ENCODE measurements around the gene SLC6A1. TPM values are rescaled to one million over a fixed set of nuclear protein-coding genes. Genes with fewer than 3 reads are reported as not detected.

The SLC6A1 gene
- total and polyA plus RNA-seq, 3 donors from 2014 or later = 13.9 to 14.7 (median 14.4) TPM

GRCh38 chr3:10988001-10988665, 4.4 kb upstream of the SLC6A1 start:
- 92 to 94% methylated on average over 9 of the region's 9 CpGs for WGBS, 2 donors
- H3K36me3 ChIP-seq (ENCODE audit: low read depth, missing control alignments) = no peaks in the 10 kb centered on the region
- peaks cover 4% of the 10 kb centered on the region for H3K4me1 ChIP-seq
- no peaks in the 10 kb centered on the region for H3K9me3 ChIP-seq
- TF ChIP-seq, protein P1, sequence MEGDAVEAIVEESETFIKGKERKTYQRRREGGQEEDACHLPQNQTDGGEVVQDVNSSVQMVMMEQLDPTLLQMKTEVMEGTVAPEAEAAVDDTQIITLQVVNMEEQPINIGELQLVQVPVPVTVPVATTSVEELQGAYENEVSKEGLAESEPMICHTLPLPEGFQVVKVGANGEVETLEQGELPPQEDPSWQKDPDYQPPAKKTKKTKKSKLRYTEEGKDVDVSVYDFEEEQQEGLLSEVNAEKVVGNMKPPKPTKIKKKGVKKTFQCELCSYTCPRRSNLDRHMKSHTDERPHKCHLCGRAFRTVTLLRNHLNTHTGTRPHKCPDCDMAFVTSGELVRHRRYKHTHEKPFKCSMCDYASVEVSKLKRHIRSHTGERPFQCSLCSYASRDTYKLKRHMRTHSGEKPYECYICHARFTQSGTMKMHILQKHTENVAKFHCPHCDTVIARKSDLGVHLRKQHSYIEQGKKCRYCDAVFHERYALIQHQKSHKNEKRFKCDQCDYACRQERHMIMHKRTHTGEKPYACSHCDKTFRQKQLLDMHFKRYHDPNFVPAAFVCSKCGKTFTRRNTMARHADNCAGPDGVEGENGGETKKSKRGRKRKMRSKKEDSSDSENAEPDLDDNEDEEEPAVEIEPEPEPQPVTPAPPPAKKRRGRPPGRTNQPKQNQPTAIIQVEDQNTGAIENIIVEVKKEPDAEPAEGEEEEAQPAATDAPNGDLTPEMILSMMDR (IDR thresholded peaks at IDR 0.05) = no peak
- TF ChIP-seq POLR2A (IDR thresholded peaks at IDR 0.05) = no peak
- H3K27me3 ChIP-seq = no peaks in the 10 kb centered on the region
- H3K27ac ChIP-seq = no peak overlapping the region
- no peak for DNase-seq
- intact Hi-C loops (cut with DNase I; ENCODE audit: low total_unique reads) = no loop called here
- no peak overlapping the region for H3K4me3 ChIP-seq

GRCh38 chr3:10988991-10989484, 3.5 kb upstream of the SLC6A1 start:
- no peaks in the 10 kb centered on the region for H3K9me3 ChIP-seq
- H3K36me3 ChIP-seq (ENCODE audit: low read depth, missing control alignments) = no peaks in the 10 kb centered on the region
- WGBS, 2 donors = 86 to 91% methylated on average over 7 of the region's 7 CpGs
- DNase-seq = no peak
- no peak overlapping the region for H3K4me3 ChIP-seq
- TF ChIP-seq, protein P1 (IDR thresholded peaks at IDR 0.05) = no peak
- H3K4me1 ChIP-seq = peaks cover 8% of the 10 kb centered on the region
- H3K27ac ChIP-seq = no peak overlapping the region
- intact Hi-C loops (cut with DNase I; ENCODE audit: low total_unique reads) = no loop called here
- H3K27me3 ChIP-seq = no peaks in the 10 kb centered on the region

DNA sequence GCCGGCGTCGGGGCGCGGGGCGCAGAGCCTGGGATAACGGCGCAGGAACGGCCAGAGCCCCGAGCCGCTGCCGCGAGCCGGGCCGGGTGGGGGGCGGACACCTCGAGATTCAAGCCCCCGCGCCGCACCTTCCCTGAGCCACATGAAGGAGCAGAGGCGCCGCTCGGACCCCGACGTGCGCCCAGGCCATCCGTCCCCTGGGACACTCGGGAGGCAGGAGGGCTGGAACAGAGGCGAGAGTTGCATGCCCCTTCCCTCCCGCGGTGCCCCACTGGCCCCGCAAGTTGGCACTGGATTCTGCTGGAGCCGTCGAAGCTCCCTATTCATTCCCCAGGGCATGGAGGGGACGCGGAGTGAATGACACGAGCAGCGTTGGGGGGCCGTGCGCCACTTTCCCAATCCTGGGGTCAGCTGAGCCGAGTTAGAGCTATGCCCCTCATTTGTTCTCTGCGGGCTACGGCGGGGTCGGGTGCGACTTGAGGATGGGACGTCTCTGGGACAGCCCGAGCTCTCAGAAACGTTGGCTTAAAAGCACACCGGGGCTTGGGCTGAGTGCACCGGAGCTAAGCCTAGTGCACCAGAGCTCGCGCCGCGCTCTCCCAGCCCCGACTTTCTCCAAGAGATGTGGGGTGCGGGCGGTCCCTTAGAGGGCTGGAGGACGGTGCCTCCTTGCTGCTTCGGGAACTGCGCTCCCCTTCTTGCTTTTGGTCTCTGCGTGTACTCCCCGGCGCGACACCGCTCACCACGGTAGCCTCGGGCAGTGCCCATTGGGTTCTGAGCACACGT, 588 bp downstream of the SLC6A1 start:
- no peak for DNase-seq

GRCh38 chr3:10993729-10994065, 1.1 kb downstream of the SLC6A1 start:
- intact Hi-C loops (cut with DNase I; ENCODE audit: low total_unique reads) = no loop called here
- Histone ChIP-seq H3K36me3 (ENCODE audit: low read depth, missing control alignments) (no peaks in the 10 kb centered on the region), H3K4me3 (peak overlapping the region; percentile 53 to 59)

More for the DNA sequence above, 588 bp downstream of the SLC6A1 start:
- no peaks in the 10 kb centered on the region for H3K9me3 ChIP-seq
- peak overlapping the region; percentile 53 to 59 for H3K4me3 ChIP-seq
- intact Hi-C loops (cut with DNase I; ENCODE audit: low total_unique reads) = no loop called here
- peaks cover 13% of the 10 kb centered on the region for H3K4me1 ChIP-seq
- no peak for TF ChIP-seq POLR2A (IDR thresholded peaks at IDR 0.05)
- TF ChIP-seq, protein P1 (IDR thresholded peaks at IDR 0.05) = no peak
- H3K36me3 ChIP-seq (ENCODE audit: low read depth, missing control alignments) = no peaks in the 10 kb centered on the region
- no peaks in the 10 kb centered on the region for H3K27me3 ChIP-seq
- 0 to 2% methylated on average over 17 to 53 of the region's 69 CpGs for WGBS, 2 donors
- H3K27ac ChIP-seq = peak overlapping the region in 1 of 2 donors; percentile 58

More at GRCh38 chr3:10993729-10994065, 1.1 kb downstream of the SLC6A1 start:
- WGBS, 2 donors = 9 to 13% methylated on average over 8 to 9 of the region's 9 CpGs
- no peak for DNase-seq
- Histone ChIP-seq H3K27me3 (no peaks in the 10 kb centered on the region), H3K9me3 (no peaks in the 10 kb centered on the region), H3K27ac (peak overlapping the region in 1 of 2 donors; percentile 58), H3K4me1 (peaks cover 13% of the 10 kb centered on the region)
- TF ChIP-seq POLR2A (IDR thresholded peaks at IDR 0.05) = no peak
- TF ChIP-seq, protein P1 (IDR thresholded peaks at IDR 0.05) = no peak
